HG02763 (cell line): ENCODE results near the gene SPACDR.
"Not testable (repeated sequence)": the region's sequence is repeated elsewhere in the genome, so short reads cannot be mapped to it uniquely, and the experiment has no call there.

Experiments used
- ATAC-seq: cut with Tn5 transposase; IDR thresholded peaks from one replicate; pipeline ENCODE4 v1.9.1; 2021; ENCODE audit warnings: mild to moderate bottlenecking, moderate library complexity; ENCODE audit not compliant: unreplicated experiment

The SPACDR gene

GRCh38 chr7:100466653-100467605 lies 2.9 kb upstream of the SPACDR start:
- ATAC-seq = no peak

- no peak for ATAC-seq
Measured at GRCh38 chr7:100465702-100466311, 1.7 kb upstream of the SPACDR start.

GRCh38 chr7:100465299-100465698 lies 1.2 kb upstream of the SPACDR start:
- no peak for ATAC-seq

- ATAC-seq = no peak
Measured at GRCh38 chr7:100464791-100465190, 731 bp upstream of the SPACDR start.

- no peak for ATAC-seq
Measured at GRCh38 chr7:100457033-100457432, 7.0 kb downstream of the SPACDR start.

GRCh38 chr7:100456562-100456961 lies 7.5 kb downstream of the SPACDR start:
- no peak for ATAC-seq

- no peak for ATAC-seq
Measured at GRCh38 chr7:100455206-100455605, 8.9 kb downstream of the SPACDR start.

GRCh38 chr7:100453854-100454253 lies 10.2 kb downstream of the SPACDR start:
- not testable (repeated sequence) for ATAC-seq

GRCh38 chr7:100452513-100452912 lies 11.5 kb downstream of the SPACDR start:
- no peak for ATAC-seq

- no peak for ATAC-seq
Measured at GRCh38 chr7:100449190-100449795, 14.8 kb downstream of the SPACDR start.

- ATAC-seq = not testable (repeated sequence)
Measured at GRCh38 chr7:100447363-100447762, 16.7 kb downstream of the SPACDR start.

GRCh38 chr7:100446040-100446439 lies 18.0 kb downstream of the SPACDR start:
- no peak for ATAC-seq

- no peak for ATAC-seq
Measured at GRCh38 chr7:100444311-100445278, 19.5 kb downstream of the SPACDR start.

GRCh38 chr7:100443096-100443840 lies 20.8 kb downstream of the SPACDR start:
- ATAC-seq = no peak

GRCh38 chr7:100441641-100442535 lies 22.2 kb downstream of the SPACDR start:
- no peak for ATAC-seq

GRCh38 chr7:100439244-100439643 lies 24.8 kb downstream of the SPACDR start:
- not testable (repeated sequence) for ATAC-seq

GRCh38 chr7:100438731-100439130 lies 25.3 kb downstream of the SPACDR start:
- ATAC-seq = not testable (repeated sequence)

- no peak for ATAC-seq
Measured at GRCh38 chr7:100438172-100438571, 25.9 kb downstream of the SPACDR start.
